H1 (cell line): ENCODE results near the gene CAPN1. TPM values are rescaled to one million over a fixed set of nuclear protein-coding genes. Genes with fewer than 3 reads are reported as not detected.

Experiments used
- BACH1 ChIP-seq: IDR thresholded peaks from 2 replicates; pipeline ENCODE4 v1.6.1; 2012; ENCODE audit warnings: low read length, improper control_type of control experiment
- GABPA ChIP-seq: IDR thresholded peaks from 2 replicates; pipeline ENCODE4 v1.6.1; 2011; ENCODE audit warnings: mild to moderate bottlenecking, low read length, moderate library complexity, borderline replicate concordance; ENCODE audit not compliant: insufficient read depth
- MAFK ChIP-seq: IDR thresholded peaks from 2 replicates; pipeline ENCODE4 v1.6.1; 2012; ENCODE audit warnings: low read depth, mild to moderate bottlenecking, improper control_type of control experiment, low read length
- POLR2A ChIP-seq, 2 experiments: IDR thresholded peaks; 1 replicate in 1 of 2; 2 replicates in 1 of 2; pipeline ENCODE4 v1.6.1; 2011; ENCODE audit warnings: low read depth in 2 of 2, low read length in 2 of 2, mild to moderate bottlenecking in 2 of 2; ENCODE audit errors: control extremely low read depth in 1 of 2
- RXRA ChIP-seq: IDR thresholded peaks from 2 replicates; pipeline ENCODE4 v1.6.1; 2011; ENCODE audit warnings: low read depth, mild to moderate bottlenecking, low read length, moderate library complexity; ENCODE audit not compliant: insufficient read depth
- SP1 ChIP-seq: IDR thresholded peaks from 2 replicates; pipeline ENCODE4 v1.6.1; 2011; ENCODE audit warnings: low read depth, low read length
- SP2 ChIP-seq: IDR thresholded peaks from 2 replicates; pipeline ENCODE4 v1.6.1; 2012; ENCODE audit warnings: mild to moderate bottlenecking, low read length, inconsistent platforms
- TBP ChIP-seq: IDR thresholded peaks from 2 replicates; pipeline ENCODE4 v1.6.1; 2011; ENCODE audit warnings: low read depth, low read length, improper control_type of control experiment
- polyA plus RNA-seq, 7 experiments: library from polyadenylated mRNA; depleted of rRNA in 3 of 7; stranded (reverse) in 5 of 7; unstranded in 2 of 7; fragments of >200 nt in 5 of 7; fragments of 200-250 nt in 2 of 7; gene quantifications; 1 replicate in 5 of 7; 2 replicates in 1 of 7; 4 replicates in 1 of 7; pipeline versions ENCODE4 v1.2.1 to v1.2.3, GENCODE V29; 2011 to 2013; ENCODE audit warnings: missing spikeins in 2 of 7, mixed read lengths in 2 of 7
- total RNA-seq: library from RNA; stranded (reverse); fragmentation: NEBNext Ultra II Directional; extraction: Animal tissue kit (Norgen Biotek cat#: 25700); gene quantifications from 2 replicates; pipeline ENCODE4 v1.2.1, GENCODE V29; 2021
- TF ChIP-seq, protein P1 (sequence below): IDR thresholded peaks from 2 replicates; pipeline ENCODE4 v1.6.1; 2012; ENCODE audit warnings: inconsistent platforms
- TF ChIP-seq, protein P2 (sequence below): IDR thresholded peaks from 2 replicates; pipeline ENCODE4 v1.6.1; 2012; ENCODE audit warnings: inconsistent platforms
- TF ChIP-seq, protein P3 (sequence below): fragments of 300-600 bp; sonication (generic); IDR thresholded peaks from 2 replicates; pipeline ENCODE4 v1.7.1; 2012; ENCODE audit warnings: low read length, moderate library complexity, mild to moderate bottlenecking, inconsistent platforms; ENCODE audit not compliant: insufficient replicate concordance

CAPN1 gene
- total and polyA plus RNA-seq, 2 of the 8 experiments (the other 6 are each of a cell fraction or from before 2014, with no cell fraction given): 194 to 233 TPM

DNA sequence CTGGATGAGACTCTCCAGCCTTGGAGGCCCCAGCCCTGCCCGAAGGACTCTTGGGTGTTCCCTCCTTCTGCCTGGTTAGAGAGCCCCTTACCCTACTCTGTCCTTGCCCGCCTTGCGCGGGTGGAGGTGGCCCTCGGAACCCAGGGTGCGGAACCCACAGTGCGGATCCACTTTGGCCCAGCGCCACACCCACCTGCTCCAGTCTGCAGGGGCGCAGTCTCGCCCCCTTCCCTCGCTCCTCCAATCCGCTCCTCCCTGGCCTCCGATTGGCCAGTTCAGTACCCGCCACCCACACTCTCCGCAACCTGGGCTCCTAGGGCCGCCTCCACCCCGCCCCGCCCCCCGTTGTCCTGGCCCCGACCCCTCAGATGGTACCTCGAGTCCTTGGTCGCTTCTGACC is 2.4 kb downstream of the CAPN1 start (continued):
- TF ChIP-seq SP2 (no peak), RXRA (no peak), BACH1 (no peak), MAFK (no peak), GABPA (peak; percentile 13; the same call in 1 of the 2 replicates), TBP (no peak), SP1 (peak; percentile 52; the same call in 1 of the 2 replicates), POLR2A (IDR thresholded peaks at IDR 0.05; ENCODE audit: control extremely low read depth in 1 of 2, low read depth in 2 of 2, low read length in 2 of 2) (no peak)
- TF ChIP-seq, protein P1, sequence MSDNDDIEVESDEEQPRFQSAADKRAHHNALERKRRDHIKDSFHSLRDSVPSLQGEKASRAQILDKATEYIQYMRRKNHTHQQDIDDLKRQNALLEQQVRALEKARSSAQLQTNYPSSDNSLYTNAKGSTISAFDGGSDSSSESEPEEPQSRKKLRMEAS: peak; percentile 48; the same call in 1 of the 2 replicates
- TF ChIP-seq, protein P2, sequence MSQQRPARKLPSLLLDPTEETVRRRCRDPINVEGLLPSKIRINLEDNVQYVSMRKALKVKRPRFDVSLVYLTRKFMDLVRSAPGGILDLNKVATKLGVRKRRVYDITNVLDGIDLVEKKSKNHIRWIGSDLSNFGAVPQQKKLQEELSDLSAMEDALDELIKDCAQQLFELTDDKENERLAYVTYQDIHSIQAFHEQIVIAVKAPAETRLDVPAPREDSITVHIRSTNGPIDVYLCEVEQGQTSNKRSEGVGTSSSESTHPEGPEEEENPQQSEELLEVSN: peak; percentile 52
- TF ChIP-seq, protein P3, sequence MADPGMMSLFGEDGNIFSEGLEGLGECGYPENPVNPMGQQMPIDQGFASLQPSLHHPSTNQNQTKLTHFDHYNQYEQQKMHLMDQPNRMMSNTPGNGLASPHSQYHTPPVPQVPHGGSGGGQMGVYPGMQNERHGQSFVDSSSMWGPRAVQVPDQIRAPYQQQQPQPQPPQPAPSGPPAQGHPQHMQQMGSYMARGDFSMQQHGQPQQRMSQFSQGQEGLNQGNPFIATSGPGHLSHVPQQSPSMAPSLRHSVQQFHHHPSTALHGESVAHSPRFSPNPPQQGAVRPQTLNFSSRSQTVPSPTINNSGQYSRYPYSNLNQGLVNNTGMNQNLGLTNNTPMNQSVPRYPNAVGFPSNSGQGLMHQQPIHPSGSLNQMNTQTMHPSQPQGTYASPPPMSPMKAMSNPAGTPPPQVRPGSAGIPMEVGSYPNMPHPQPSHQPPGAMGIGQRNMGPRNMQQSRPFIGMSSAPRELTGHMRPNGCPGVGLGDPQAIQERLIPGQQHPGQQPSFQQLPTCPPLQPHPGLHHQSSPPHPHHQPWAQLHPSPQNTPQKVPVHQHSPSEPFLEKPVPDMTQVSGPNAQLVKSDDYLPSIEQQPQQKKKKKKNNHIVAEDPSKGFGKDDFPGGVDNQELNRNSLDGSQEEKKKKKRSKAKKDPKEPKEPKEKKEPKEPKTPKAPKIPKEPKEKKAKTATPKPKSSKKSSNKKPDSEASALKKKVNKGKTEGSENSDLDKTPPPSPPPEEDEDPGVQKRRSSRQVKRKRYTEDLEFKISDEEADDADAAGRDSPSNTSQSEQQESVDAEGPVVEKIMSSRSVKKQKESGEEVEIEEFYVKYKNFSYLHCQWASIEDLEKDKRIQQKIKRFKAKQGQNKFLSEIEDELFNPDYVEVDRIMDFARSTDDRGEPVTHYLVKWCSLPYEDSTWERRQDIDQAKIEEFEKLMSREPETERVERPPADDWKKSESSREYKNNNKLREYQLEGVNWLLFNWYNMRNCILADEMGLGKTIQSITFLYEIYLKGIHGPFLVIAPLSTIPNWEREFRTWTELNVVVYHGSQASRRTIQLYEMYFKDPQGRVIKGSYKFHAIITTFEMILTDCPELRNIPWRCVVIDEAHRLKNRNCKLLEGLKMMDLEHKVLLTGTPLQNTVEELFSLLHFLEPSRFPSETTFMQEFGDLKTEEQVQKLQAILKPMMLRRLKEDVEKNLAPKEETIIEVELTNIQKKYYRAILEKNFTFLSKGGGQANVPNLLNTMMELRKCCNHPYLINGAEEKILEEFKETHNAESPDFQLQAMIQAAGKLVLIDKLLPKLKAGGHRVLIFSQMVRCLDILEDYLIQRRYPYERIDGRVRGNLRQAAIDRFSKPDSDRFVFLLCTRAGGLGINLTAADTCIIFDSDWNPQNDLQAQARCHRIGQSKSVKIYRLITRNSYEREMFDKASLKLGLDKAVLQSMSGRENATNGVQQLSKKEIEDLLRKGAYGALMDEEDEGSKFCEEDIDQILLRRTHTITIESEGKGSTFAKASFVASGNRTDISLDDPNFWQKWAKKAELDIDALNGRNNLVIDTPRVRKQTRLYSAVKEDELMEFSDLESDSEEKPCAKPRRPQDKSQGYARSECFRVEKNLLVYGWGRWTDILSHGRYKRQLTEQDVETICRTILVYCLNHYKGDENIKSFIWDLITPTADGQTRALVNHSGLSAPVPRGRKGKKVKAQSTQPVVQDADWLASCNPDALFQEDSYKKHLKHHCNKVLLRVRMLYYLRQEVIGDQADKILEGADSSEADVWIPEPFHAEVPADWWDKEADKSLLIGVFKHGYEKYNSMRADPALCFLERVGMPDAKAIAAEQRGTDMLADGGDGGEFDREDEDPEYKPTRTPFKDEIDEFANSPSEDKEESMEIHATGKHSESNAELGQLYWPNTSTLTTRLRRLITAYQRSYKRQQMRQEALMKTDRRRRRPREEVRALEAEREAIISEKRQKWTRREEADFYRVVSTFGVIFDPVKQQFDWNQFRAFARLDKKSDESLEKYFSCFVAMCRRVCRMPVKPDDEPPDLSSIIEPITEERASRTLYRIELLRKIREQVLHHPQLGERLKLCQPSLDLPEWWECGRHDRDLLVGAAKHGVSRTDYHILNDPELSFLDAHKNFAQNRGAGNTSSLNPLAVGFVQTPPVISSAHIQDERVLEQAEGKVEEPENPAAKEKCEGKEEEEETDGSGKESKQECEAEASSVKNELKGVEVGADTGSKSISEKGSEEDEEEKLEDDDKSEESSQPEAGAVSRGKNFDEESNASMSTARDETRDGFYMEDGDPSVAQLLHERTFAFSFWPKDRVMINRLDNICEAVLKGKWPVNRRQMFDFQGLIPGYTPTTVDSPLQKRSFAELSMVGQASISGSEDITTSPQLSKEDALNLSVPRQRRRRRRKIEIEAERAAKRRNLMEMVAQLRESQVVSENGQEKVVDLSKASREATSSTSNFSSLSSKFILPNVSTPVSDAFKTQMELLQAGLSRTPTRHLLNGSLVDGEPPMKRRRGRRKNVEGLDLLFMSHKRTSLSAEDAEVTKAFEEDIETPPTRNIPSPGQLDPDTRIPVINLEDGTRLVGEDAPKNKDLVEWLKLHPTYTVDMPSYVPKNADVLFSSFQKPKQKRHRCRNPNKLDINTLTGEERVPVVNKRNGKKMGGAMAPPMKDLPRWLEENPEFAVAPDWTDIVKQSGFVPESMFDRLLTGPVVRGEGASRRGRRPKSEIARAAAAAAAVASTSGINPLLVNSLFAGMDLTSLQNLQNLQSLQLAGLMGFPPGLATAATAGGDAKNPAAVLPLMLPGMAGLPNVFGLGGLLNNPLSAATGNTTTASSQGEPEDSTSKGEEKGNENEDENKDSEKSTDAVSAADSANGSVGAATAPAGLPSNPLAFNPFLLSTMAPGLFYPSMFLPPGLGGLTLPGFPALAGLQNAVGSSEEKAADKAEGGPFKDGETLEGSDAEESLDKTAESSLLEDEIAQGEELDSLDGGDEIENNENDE: no peak
